NCI-H2171 treated with DMSO at 0.1 percent for 48 hours (cell line): Measurements from ENCODE around the gene LEO1.

ENCODE experiments used
- DNase-seq: peaks from one replicate; lab custom pipeline; 2025; lab: John Stamatoyannopoulos, UW

Gene LEO1

GRCh38 chr15:51971375-51972133, at the start of gene LEO1:
TSS of gene LEO1 (minus strand) at chr15:51971778. CDS start at chr15:51971745, 33 bp downstream.
- DNase-seq = peak; percentile 100

- DNase-seq = peak; percentile 61
Observed at GRCh38 chr15:52021128-52021671, 49.6 kb upstream of the LEO1 start.

GRCh38 chr15:52020221-52021085, 48.9 kb upstream of the LEO1 start:
- peak; percentile 33 for DNase-seq

- peak; percentile 45 for DNase-seq
Observed at GRCh38 chr15:52019394-52020220, 48.0 kb upstream of the LEO1 start.

- peak; percentile 87 for DNase-seq
Observed at GRCh38 chr15:52018693-52019393, 47.3 kb upstream of the LEO1 start, which contains the start of gene MAPK6. TSS of gene MAPK6 (plus strand) at chr15:52019219. CDS start at chr15:52046461, 27,242 bp downstream.

GRCh38 chr15:52018244-52018643, 46.7 kb upstream of the LEO1 start:
- DNase-seq = no peak

- no peak for DNase-seq
Observed at GRCh38 chr15:52016316-52016715, 44.7 kb upstream of the LEO1 start.

- no peak for DNase-seq
Observed at GRCh38 chr15:52014616-52015015, 43.0 kb upstream of the LEO1 start.

- no peak for DNase-seq
Observed at GRCh38 chr15:52013151-52013791, 41.7 kb upstream of the LEO1 start.

- DNase-seq = no peak
Observed at GRCh38 chr15:52012210-52012609, 40.6 kb upstream of the LEO1 start.

GRCh38 chr15:52011711-52012144, 40.1 kb upstream of the LEO1 start:
- peak; percentile 37 for DNase-seq

GRCh38 chr15:52010633-52011595, 39.3 kb upstream of the LEO1 start:
- peak; percentile 35 for DNase-seq

GRCh38 chr15:52008698-52009434, 37.3 kb upstream of the LEO1 start:
- DNase-seq = no peak

- no peak for DNase-seq
Observed at GRCh38 chr15:52008359-52008697, 36.8 kb upstream of the LEO1 start.

- DNase-seq = no peak
Observed at GRCh38 chr15:52006702-52007340, 35.2 kb upstream of the LEO1 start.

- no peak for DNase-seq
Observed at GRCh38 chr15:52005748-52006701, 34.4 kb upstream of the LEO1 start.

- DNase-seq = no peak
Observed at GRCh38 chr15:52004806-52005205, 33.2 kb upstream of the LEO1 start.
